PFSK-1 (cell line): ENCODE measurements around the gene TMEM50B.

Experiments
- FOXP2 ChIP-seq: optimal IDR thresholded peaks from 2 replicates; pipeline ENCODE3; 2011; ENCODE audit warnings: borderline replicate concordance, control low read depth, inconsistent platforms; ENCODE audit not compliant: insufficient read depth; ENCODE audit errors: extremely low read length, extremely low read depth
- POLR2AphosphoS5 ChIP-seq: IDR thresholded peaks from 2 replicates; pipeline ENCODE4 v1.6.1; 2012; ENCODE audit warnings: low read depth, mild to moderate bottlenecking, control low read depth, low read length, moderate library complexity
- REST ChIP-seq, 2 experiments: IDR thresholded peaks; 2 replicates each; pipeline versions ENCODE4 v1.6.1 to v1.8.0; 2011 to 2012; ENCODE audit warnings: low read depth in 2 of 2, low read length in 2 of 2, control low read depth in 1 of 2, inconsistent platforms in 1 of 2, mild to moderate bottlenecking in 1 of 2, moderate library complexity in 1 of 2; ENCODE audit not compliant: insufficient read depth in 1 of 2
- SIN3A ChIP-seq: IDR thresholded peaks from 2 replicates; pipeline ENCODE4 v1.6.1; 2012; ENCODE audit warnings: mild to moderate bottlenecking, low read length, moderate library complexity, borderline replicate concordance; ENCODE audit not compliant: insufficient read depth
- TAF1 ChIP-seq: IDR thresholded peaks from 2 replicates; pipeline ENCODE4 v1.6.1; 2012; ENCODE audit warnings: low read length, control low read depth, borderline replicate concordance; ENCODE audit not compliant: insufficient read depth

GRCh38 chr21:33403128-33403785, 76.5 kb downstream of the TMEM50B start, which contains the start of gene IFNGR2:
- TF ChIP-seq POLR2AphosphoS5 (no peak), TAF1 (no peak), SIN3A (no peak), REST (IDR thresholded peaks at IDR 0.05; ENCODE audit: insufficient read depth in 1 of 2, low read depth in 2 of 2, low read length in 2 of 2) (0 out of 4 replicates have a peak, but pooled peaks of 1 of the 2 experiments have one; percentile 19), FOXP2 (peak; percentile 56)
